Mesenchymal stem cell (in vitro differentiated cells and primary cell): Measurements from ENCODE around the gene STUB1.
A peak's percentile ranks its signal among the peaks of the same experiment; 100 is the strongest.

Experiments
- DNase-seq: peaks from one replicate; pipeline ENCODE4 v3.0.0-alpha.2; 2013
- H2AFZ ChIP-seq: one replicate; pipeline ENCODE4 v1.6.1; 2013; ENCODE audit warnings: low read depth, mild to moderate bottlenecking, control low read depth, inconsistent platforms, low read length, moderate library complexity
- H2AK5ac ChIP-seq: 2 replicates; pipeline ENCODE4 v1.6.1; 2013; ENCODE audit warnings: low read length, moderate library complexity, mild to moderate bottlenecking, inconsistent platforms; ENCODE audit not compliant: severe bottlenecking
- H2BK120ac ChIP-seq: one replicate; pipeline ENCODE4 v1.6.1; 2013; ENCODE audit warnings: low read depth, mild to moderate bottlenecking, inconsistent platforms, low read length, moderate library complexity
- H2BK12ac ChIP-seq, 2 experiments: one replicate each; pipeline ENCODE4 v1.6.1; 2013; ENCODE audit warnings: inconsistent platforms in 2 of 2, low read length in 2 of 2, mild to moderate bottlenecking in 2 of 2, moderate library complexity in 2 of 2, control low read depth in 1 of 2
- H2BK15ac ChIP-seq: one replicate; pipeline ENCODE4 v1.6.1; 2013; ENCODE audit warnings: mild to moderate bottlenecking, low read depth, inconsistent platforms; ENCODE audit not compliant: poor library complexity, severe bottlenecking
- H2BK5ac ChIP-seq: 2 replicates; pipeline ENCODE4 v1.6.1; 2013; ENCODE audit warnings: low read depth, mild to moderate bottlenecking, low read length, control low read depth, inconsistent platforms; ENCODE audit not compliant: poor library complexity, severe bottlenecking
- H3K14ac ChIP-seq, 2 experiments: one replicate each; pipeline ENCODE4 v1.6.1; 2013; ENCODE audit warnings: inconsistent platforms in 2 of 2, low read length in 2 of 2, control low read depth in 1 of 2, mild to moderate bottlenecking in 1 of 2, moderate library complexity in 1 of 2
- H3K18ac ChIP-seq, 2 experiments: one replicate each; pipeline ENCODE4 v1.6.1; 2013; ENCODE audit warnings: inconsistent platforms in 2 of 2, low read length in 2 of 2, control low read depth in 1 of 2, low read depth in 1 of 2, mild to moderate bottlenecking in 1 of 2
- H3K23ac ChIP-seq, 2 experiments: one replicate each; pipeline ENCODE4 v1.6.1; 2013; ENCODE audit warnings: inconsistent platforms in 2 of 2, low read length in 2 of 2, mild to moderate bottlenecking in 2 of 2, moderate library complexity in 2 of 2, control low read depth in 1 of 2
- H3K27ac ChIP-seq: 2 replicates; pipeline ENCODE4 v1.5.1; 2013; ENCODE audit warnings: mild to moderate bottlenecking, moderate library complexity, low read length, control low read depth, inconsistent platforms; ENCODE audit not compliant: poor library complexity, severe bottlenecking
- H3K27me3 ChIP-seq, 2 experiments: 2 replicates each; pipeline versions ENCODE4 v1.6.1 to v1.7.0; 2013; ENCODE audit warnings: low read length in 2 of 2, mild to moderate bottlenecking in 2 of 2, moderate library complexity in 2 of 2, control low read depth in 1 of 2, inconsistent platforms in 1 of 2; ENCODE audit not compliant: control insufficient read depth in 1 of 2, insufficient read depth in 1 of 2
- H3K36me3 ChIP-seq, 2 experiments: 2 replicates each; pipeline versions ENCODE4 v1.6.1 to v1.7.0; 2013; ENCODE audit warnings: low read length in 2 of 2, control low read depth in 1 of 2, inconsistent platforms in 1 of 2, low read depth in 1 of 2, mild to moderate bottlenecking in 1 of 2; ENCODE audit not compliant: insufficient read depth in 2 of 2, control insufficient read depth in 1 of 2
- H3K4ac ChIP-seq, 2 experiments: one replicate each; pipeline ENCODE4 v1.6.1; 2013; ENCODE audit warnings: inconsistent platforms in 2 of 2, low read length in 2 of 2, mild to moderate bottlenecking in 2 of 2, moderate library complexity in 2 of 2, control low read depth in 1 of 2, low read depth in 1 of 2
- H3K4me1 ChIP-seq: 2 replicates; pipeline ENCODE4 v1.6.1; 2013; ENCODE audit warnings: low read depth, low read length, control low read depth; ENCODE audit not compliant: control insufficient read depth, insufficient read depth
- H3K4me2 ChIP-seq: 2 replicates; pipeline ENCODE4 v1.6.1; 2013; ENCODE audit warnings: low read length, mild to moderate bottlenecking, inconsistent platforms; ENCODE audit not compliant: poor library complexity, severe bottlenecking
- H3K4me3 ChIP-seq, 2 experiments: 2 replicates each; pipeline versions ENCODE4 v1.5.1 to v1.7.0; 2013; ENCODE audit warnings: low read length in 2 of 2, mild to moderate bottlenecking in 2 of 2, control low read depth in 1 of 2, low read depth in 1 of 2; ENCODE audit not compliant: insufficient read depth in 1 of 2
- H3K79me1 ChIP-seq: replicated peaks from 2 replicates; pipeline ENCODE4 v1.6.1; 2013; ENCODE audit warnings: mild to moderate bottlenecking, control low read depth, low read length, inconsistent platforms; ENCODE audit not compliant: poor library complexity, severe bottlenecking
- H3K9ac ChIP-seq: 2 replicates; pipeline ENCODE4 v1.7.0; 2013; ENCODE audit warnings: mild to moderate bottlenecking, low read length, moderate library complexity
- H3K9me3 ChIP-seq: 2 replicates; pipeline ENCODE4 v1.7.0; 2013; ENCODE audit warnings: mild to moderate bottlenecking, low read length; ENCODE audit not compliant: control insufficient read depth
- H4K8ac ChIP-seq: one replicate; pipeline ENCODE4 v1.6.1; 2013; ENCODE audit warnings: inconsistent platforms, mild to moderate bottlenecking, low read length, moderate library complexity
- H4K91ac ChIP-seq: one replicate; pipeline ENCODE4 v1.6.1; 2013; ENCODE audit warnings: mild to moderate bottlenecking, low read length, inconsistent platforms
- WGBS: methylation state at CpG from one replicate; pipeline ENCODE4 v1.1.7; 2013; ENCODE audit warnings: mixed read lengths; 5-methylcytosine and 5-hydroxymethylcytosine counted together

STUB1 gene

DNA sequence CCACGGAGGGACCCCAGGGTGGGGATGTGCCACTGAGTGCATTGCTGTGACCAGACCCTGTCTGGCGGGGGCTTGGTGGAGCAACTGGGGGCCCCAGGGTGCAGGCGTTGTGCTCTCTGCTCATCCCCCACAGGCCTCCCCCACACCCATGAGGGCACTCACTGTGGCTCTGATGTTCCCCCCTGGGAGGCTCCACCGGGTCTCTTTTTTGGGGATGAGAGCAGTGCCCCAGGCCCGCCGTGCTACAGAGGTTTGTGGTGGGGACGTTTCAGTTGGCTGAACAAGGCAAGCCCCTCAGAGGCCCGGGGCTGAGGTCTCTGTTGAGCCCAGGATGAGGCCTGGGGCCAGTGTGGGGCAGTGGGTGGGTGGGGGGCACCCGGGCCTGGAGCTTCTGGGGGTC is 43.5 kb downstream of the STUB1 start:
- Histone ChIP-seq H3K27ac (no peak overlapping the region), H2BK15ac (no peak overlapping the region), H3K18ac (no peak overlapping the region), H2BK12ac (no peak overlapping the region), H3K36me3 (peaks cover 0 to 24% of the 10 kb centered on the region in 2 experiments), H3K79me1 (peaks cover 16% of the 10 kb centered on the region), H3K9me3 (no peaks in the 10 kb centered on the region), H2AK5ac (no peak overlapping the region), H2BK5ac (no peak overlapping the region), H2AFZ (no peak overlapping the region), H3K9ac (no peak overlapping the region), H3K4ac (no peak overlapping the region), H4K91ac (no peak overlapping the region), H3K4me2 (no peak overlapping the region), H3K4me3 (no peak overlapping the region), H3K4me1 (peaks cover 57% of the 10 kb centered on the region), H2BK120ac (no peak overlapping the region), H3K14ac (no peak overlapping the region), H3K27me3 (peaks cover 0 to 19% of the 10 kb centered on the region in 2 experiments), H3K23ac (no peak overlapping the region), H4K8ac (no peak overlapping the region)
- no peak for DNase-seq
- 93% methylated on average over 9 of the region's 9 CpGs for WGBS

DNA sequence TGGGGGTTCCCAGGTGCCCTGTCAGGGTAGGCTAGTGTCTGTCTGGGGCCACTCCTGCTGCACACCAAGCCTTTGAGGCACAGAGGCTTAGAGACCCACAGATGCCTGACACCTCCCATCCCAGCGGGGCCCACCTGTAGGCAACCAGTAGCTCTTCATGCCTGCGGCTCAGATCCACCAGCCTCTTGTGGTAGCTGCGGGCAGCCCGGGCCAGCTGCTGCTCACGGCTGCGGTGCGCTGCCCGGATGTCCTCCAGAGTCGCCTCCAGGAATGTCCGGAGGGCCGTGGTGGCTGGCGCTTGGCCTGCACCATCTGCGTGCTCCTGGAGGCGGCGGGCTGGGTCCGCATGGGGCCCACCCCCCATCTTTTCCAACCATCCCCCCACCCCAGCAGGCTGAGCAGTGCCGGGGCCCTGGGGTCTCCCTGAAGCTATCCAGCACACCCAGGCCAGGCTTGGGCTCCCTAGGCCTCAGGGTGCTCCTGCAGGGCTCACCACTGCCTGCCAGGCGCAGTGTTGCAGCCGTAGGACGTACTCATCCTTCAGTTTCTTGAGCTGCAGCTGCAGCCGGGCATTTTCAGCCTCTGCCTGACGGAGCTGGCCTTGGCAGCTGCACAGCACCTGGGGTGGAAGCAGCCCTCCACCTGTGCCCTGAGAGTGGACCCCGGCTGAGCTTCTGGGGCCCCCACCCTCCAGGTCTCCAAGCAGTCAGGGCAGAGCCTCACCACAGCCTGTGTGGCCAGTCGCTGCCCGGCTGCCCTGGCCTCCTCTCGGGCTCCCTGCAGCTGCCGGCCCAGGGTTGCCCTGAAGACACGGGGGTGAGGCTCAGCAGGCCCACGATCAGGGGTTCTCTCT is 44.2 kb downstream of the STUB1 start:
- no peak overlapping the region for H2BK5ac ChIP-seq
- no peak overlapping the region for H4K8ac ChIP-seq
- H2AK5ac ChIP-seq, result no peak overlapping the region
- H3K4me2 ChIP-seq, result no peak overlapping the region
- H2BK12ac ChIP-seq, result no peak overlapping the region
- no peak overlapping the region for H3K9ac ChIP-seq
- no peak overlapping the region for H3K18ac ChIP-seq
- peaks cover 0 to 19% of the 10 kb centered on the region in 2 experiments for H3K27me3 ChIP-seq
- H3K79me1 ChIP-seq, result peaks cover 12% of the 10 kb centered on the region
- no peak overlapping the region for H3K27ac ChIP-seq
- no peak overlapping the region for H4K91ac ChIP-seq
- no peak for DNase-seq
- H3K4me1 ChIP-seq, result peaks cover 59% of the 10 kb centered on the region
- no peak overlapping the region for H2BK15ac ChIP-seq
- no peak overlapping the region for H3K23ac ChIP-seq
- WGBS, result 85% methylated on average over 29 of the region's 29 CpGs
- peaks cover 0 to 29% of the 10 kb centered on the region in 2 experiments for H3K36me3 ChIP-seq
- H3K14ac ChIP-seq, result no peak overlapping the region
- no peak overlapping the region for H2AFZ ChIP-seq
- H3K4ac ChIP-seq, result no peak overlapping the region
- H3K4me3 ChIP-seq, result no peak overlapping the region
- no peaks in the 10 kb centered on the region for H3K9me3 ChIP-seq
- H2BK120ac ChIP-seq, result no peak overlapping the region

DNA sequence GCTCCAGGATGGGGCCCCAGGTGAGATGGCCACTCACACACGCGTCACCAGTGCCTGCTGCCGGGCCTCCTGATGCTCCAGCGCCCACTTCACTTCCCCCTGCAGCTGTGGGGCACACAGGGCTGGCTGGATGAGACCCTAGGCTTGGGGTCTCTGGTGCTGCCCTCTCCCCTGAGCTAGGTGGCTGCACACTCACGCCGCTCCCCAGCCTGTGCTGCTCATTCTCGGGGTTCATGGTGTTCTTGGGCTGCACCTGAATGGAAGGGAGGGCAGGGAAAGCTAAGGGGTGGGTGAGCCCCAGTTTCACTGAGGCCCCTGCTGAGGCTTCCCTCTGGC is 44.8 kb downstream of the STUB1 start:
- no peak overlapping the region for H2AFZ ChIP-seq
- peaks cover 53% of the 10 kb centered on the region for H3K4me1 ChIP-seq
- peaks cover 0 to 35% of the 10 kb centered on the region in 2 experiments for H3K36me3 ChIP-seq
- H3K4me3 ChIP-seq, result no peak overlapping the region
- H2BK5ac ChIP-seq, result no peak overlapping the region
- DNase-seq, result no peak
- no peak overlapping the region for H4K8ac ChIP-seq
- H2BK12ac ChIP-seq, result no peak overlapping the region
- no peak overlapping the region for H3K4ac ChIP-seq
- no peak overlapping the region for H3K27ac ChIP-seq
- H2BK120ac ChIP-seq, result no peak overlapping the region
- no peak overlapping the region for H2AK5ac ChIP-seq
- no peak overlapping the region for H3K23ac ChIP-seq
- H3K14ac ChIP-seq, result no peak overlapping the region
- peaks cover 0 to 19% of the 10 kb centered on the region in 2 experiments for H3K27me3 ChIP-seq
- no peak overlapping the region for H2BK15ac ChIP-seq
- no peaks in the 10 kb centered on the region for H3K9me3 ChIP-seq
- WGBS, result 97% methylated on average over 7 of the region's 7 CpGs
- no peak overlapping the region for H4K91ac ChIP-seq
- no peak overlapping the region for H3K18ac ChIP-seq
- H3K4me2 ChIP-seq, result no peak overlapping the region
- H3K79me1 ChIP-seq, result peaks cover 9% of the 10 kb centered on the region
- no peak overlapping the region for H3K9ac ChIP-seq

DNA sequence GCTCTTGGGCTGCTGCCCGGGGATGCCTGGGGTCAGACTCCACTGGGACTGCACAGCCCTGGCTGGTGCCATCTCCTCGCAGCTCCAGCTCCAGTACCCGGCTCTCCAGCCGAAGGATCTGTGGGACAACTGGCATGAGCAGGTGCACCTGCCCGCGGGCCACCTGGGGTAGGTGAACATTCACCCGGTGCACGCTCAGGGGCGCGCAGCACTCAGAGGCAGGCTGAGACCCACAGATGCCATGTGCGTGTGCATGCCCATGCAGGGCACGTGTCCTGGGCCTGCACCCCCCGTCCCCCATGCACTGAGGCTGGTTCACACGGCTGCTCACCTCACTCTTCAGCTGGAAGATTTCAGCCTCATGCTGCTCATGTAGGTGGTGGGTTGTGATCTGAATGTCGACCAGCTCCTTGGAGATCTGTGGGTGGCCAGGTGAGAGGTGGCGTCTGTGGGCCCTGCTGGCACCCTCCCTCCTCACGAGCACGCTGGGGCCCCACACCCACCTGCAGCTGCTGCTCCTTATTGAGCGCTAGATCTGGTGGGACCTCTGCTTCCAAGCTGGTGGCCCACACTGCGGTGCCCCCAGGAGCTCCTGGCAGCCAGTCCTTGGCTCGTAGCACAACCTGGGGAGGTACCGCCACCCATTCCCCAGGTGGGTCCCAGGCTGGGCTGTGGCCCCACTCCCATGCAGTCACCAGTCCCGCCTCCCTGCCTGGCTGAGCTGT is 45.4 kb downstream of the STUB1 start:
- H3K4ac ChIP-seq, result no peak overlapping the region
- no peak overlapping the region for H2AK5ac ChIP-seq
- no peak overlapping the region for H3K9ac ChIP-seq
- no peak overlapping the region for H2BK12ac ChIP-seq
- no peak for DNase-seq
- no peak overlapping the region for H4K91ac ChIP-seq
- H3K9me3 ChIP-seq, result no peaks in the 10 kb centered on the region
- no peak overlapping the region for H3K27ac ChIP-seq
- H2BK120ac ChIP-seq, result no peak overlapping the region
- peak overlapping the region; percentile 31 for H2AFZ ChIP-seq
- H3K27me3 ChIP-seq, result peaks cover 0 to 19% of the 10 kb centered on the region in 2 experiments
- no peak overlapping the region for H3K23ac ChIP-seq
- no peak overlapping the region for H3K14ac ChIP-seq
- H2BK5ac ChIP-seq, result no peak overlapping the region
- H3K36me3 ChIP-seq, result peaks cover 0 to 41% of the 10 kb centered on the region in 2 experiments
- no peak overlapping the region for H3K4me2 ChIP-seq
- no peak overlapping the region for H3K18ac ChIP-seq
- 88% methylated on average over 23 of the region's 23 CpGs for WGBS
- peaks cover 48% of the 10 kb centered on the region for H3K4me1 ChIP-seq
- peaks cover 6% of the 10 kb centered on the region for H3K79me1 ChIP-seq
- no peak overlapping the region for H4K8ac ChIP-seq
- no peak overlapping the region for H2BK15ac ChIP-seq
- no peak overlapping the region for H3K4me3 ChIP-seq
